Measurements from ENCODE around the gene MET. TPM values are rescaled to one million over a fixed set of nuclear protein-coding genes. Genes with fewer than 3 reads are reported as not detected.

MET gene
- total RNA-seq, 1 donor from 2014 or later: 7.0 TPM

- Histone ChIP-seq H3K36me3 (no peaks in the 10 kb centered on the region), H3K4me1 (no peaks in the 10 kb centered on the region), H3K27ac (no peak overlapping the region), H3K9me3 (ENCODE audit: low read depth) (no peaks in the 10 kb centered on the region), H3K4me3 (no peak overlapping the region), H3F3A (ENCODE audit: low read depth) (no peaks in the 10 kb centered on the region), H3K27me3 (no peaks in the 10 kb centered on the region), H2AFZ (replicated peaks) (no peak overlapping the region), H3K9ac (no peak overlapping the region), H4K20me1 (ENCODE audit: low read depth) (no peaks in the 10 kb centered on the region), H3K4me2 (no peak overlapping the region), H3K79me2 (ENCODE audit: low read depth) (no peaks in the 10 kb centered on the region)
- Mint-ChIP-seq H3K27ac (no peak overlapping the region), H3K36me3 (no peaks in the 10 kb centered on the region), H3K27me3 (ENCODE audit: insufficient read depth, low read depth) (peaks cover 3% of the 10 kb centered on the region), H3K9me3 (no peaks in the 10 kb centered on the region), H3K4me1 (peaks cover 7% of the 10 kb centered on the region), H3K4me3 (no peak overlapping the region)
- TF ChIP-seq EZH2phosphoT487 (IDR thresholded peaks at IDR 0.05): no peak
- TF ChIP-seq CTCF (IDR thresholded peaks at IDR 0.05): no peak
- no peak for TF ChIP-seq EZH2 (IDR thresholded peaks at IDR 0.05)
- DNase-seq (ENCODE audit: low spot score): no peak
Measured at GRCh38 chr7:116730097-116731022, 58.4 kb downstream of the MET start.

- H3K27me3 Mint-ChIP-seq (ENCODE audit: insufficient read depth, low read depth): peaks cover 3% of the 10 kb centered on the region
- H2AFZ ChIP-seq (replicated peaks): no peak overlapping the region
- no peaks in the 10 kb centered on the region for H3K36me3 Mint-ChIP-seq
- no peak overlapping the region for H3K9ac ChIP-seq
- H3K27ac ChIP-seq: no peak overlapping the region
- TF ChIP-seq EZH2 (IDR thresholded peaks at IDR 0.05) (no peak), CTCF (IDR thresholded peaks at IDR 0.05) (no peak), EZH2phosphoT487 (IDR thresholded peaks at IDR 0.05) (no peak)
- H3K4me3 ChIP-seq: no peak overlapping the region
- no peak overlapping the region for H3K4me2 ChIP-seq
- DNase-seq (ENCODE audit: low spot score): no peak
- no peaks in the 10 kb centered on the region for H3K36me3 ChIP-seq
- H3K4me1 ChIP-seq: no peaks in the 10 kb centered on the region
- no peaks in the 10 kb centered on the region for H3F3A ChIP-seq (ENCODE audit: low read depth)
- H4K20me1 ChIP-seq (ENCODE audit: low read depth): no peaks in the 10 kb centered on the region
- no peaks in the 10 kb centered on the region for H3K9me3 ChIP-seq (ENCODE audit: low read depth)
- no peaks in the 10 kb centered on the region for H3K27me3 ChIP-seq
- H3K4me1 Mint-ChIP-seq: peaks cover 7% of the 10 kb centered on the region
- no peaks in the 10 kb centered on the region for H3K9me3 Mint-ChIP-seq
- H3K4me3 Mint-ChIP-seq: no peak overlapping the region
- H3K27ac Mint-ChIP-seq: no peak overlapping the region
- no peaks in the 10 kb centered on the region for H3K79me2 ChIP-seq (ENCODE audit: low read depth)
Measured at GRCh38 chr7:116731023-116731395, 59.0 kb downstream of the MET start.

- Histone ChIP-seq H4K20me1 (ENCODE audit: low read depth) (no peaks in the 10 kb centered on the region), H3K4me3 (no peak overlapping the region), H2AFZ (replicated peaks) (no peak overlapping the region), H3K27me3 (no peaks in the 10 kb centered on the region), H3K36me3 (no peaks in the 10 kb centered on the region), H3K79me2 (ENCODE audit: low read depth) (no peaks in the 10 kb centered on the region), H3F3A (ENCODE audit: low read depth) (no peaks in the 10 kb centered on the region), H3K9me3 (ENCODE audit: low read depth) (no peaks in the 10 kb centered on the region), H3K4me2 (no peak overlapping the region), H3K27ac (no peak overlapping the region), H3K9ac (no peak overlapping the region), H3K4me1 (no peaks in the 10 kb centered on the region)
- Mint-ChIP-seq H3K9me3 (no peaks in the 10 kb centered on the region), H3K36me3 (no peaks in the 10 kb centered on the region), H3K4me3 (no peak overlapping the region), H3K4me1 (peaks cover 8% of the 10 kb centered on the region), H3K27me3 (ENCODE audit: insufficient read depth, low read depth) (peaks cover 2% of the 10 kb centered on the region), H3K27ac (no peak overlapping the region)
- no peak for DNase-seq (ENCODE audit: low spot score)
- TF ChIP-seq CTCF (IDR thresholded peaks at IDR 0.05) (no peak), EZH2 (IDR thresholded peaks at IDR 0.05) (no peak), EZH2phosphoT487 (IDR thresholded peaks at IDR 0.05) (no peak)
Measured at GRCh38 chr7:116731445-116732335, 59.7 kb downstream of the MET start.
